AML-193 (cell line): Measurements from ENCODE around the gene CALCR.
"Not testable (repeated sequence)": the region's sequence is repeated elsewhere in the genome, so short reads cannot be mapped to it uniquely, and the experiment has no call there.

Experiments
- DNase-seq, 2 experiments: peaks; one replicate each; lab custom pipeline; 2025; lab: John Stamatoyannopoulos, UW

The CALCR gene

GRCh38 chr7:93559639-93560491, 14.7 kb downstream of the CALCR start:
- peak; percentile 12 to 37 for DNase-seq

DNA sequence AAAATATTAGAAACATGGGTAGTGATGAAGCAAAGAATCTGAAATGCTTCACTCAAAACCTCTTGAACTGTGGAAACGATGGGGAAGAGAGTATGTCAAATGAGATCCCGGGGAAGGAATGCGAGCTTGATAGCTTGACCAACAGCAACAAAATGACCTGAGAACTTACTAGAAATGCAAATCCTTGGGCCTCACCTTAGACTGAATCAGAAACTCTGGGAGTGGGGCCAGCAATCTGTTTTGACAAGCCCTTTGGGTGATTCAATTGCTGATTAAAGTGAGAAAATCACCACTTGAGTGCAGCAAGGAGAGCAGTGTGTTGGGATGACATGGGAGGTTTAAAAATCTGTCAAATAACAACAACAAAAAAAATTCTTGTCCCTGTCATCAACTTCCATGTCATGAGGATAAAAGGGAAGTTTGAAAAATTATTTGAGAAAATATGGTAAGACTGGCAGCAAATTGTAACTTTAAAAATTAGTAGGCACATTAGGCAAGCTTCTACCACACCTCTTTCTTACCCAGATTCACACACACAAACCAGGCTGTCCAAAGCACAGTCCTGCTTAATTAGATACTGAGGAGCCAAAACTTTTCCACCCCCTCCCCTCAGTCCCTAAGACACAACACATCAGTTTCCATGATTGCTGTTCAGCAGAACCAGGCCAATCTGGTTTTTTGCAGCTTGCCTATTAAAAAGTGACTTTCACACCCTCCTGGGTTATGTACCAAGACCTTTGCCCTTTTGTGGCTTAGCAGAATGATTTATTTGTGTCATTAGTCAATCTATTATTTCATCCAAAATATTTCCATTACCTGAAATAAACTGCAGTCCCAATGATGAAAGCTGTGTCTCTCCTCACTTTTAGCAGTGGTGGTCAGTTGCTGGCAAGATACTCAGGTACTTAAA, 15.6 kb downstream of the CALCR start:
- DNase-seq: no peak

- DNase-seq: no peak
Measured at GRCh38 chr7:93551931-93552330, 22.6 kb downstream of the CALCR start.

GRCh38 chr7:93551063-93551895, 23.2 kb downstream of the CALCR start:
- peak; percentile 15 to 42 for DNase-seq

GRCh38 chr7:93547716-93548115, 26.8 kb downstream of the CALCR start:
- DNase-seq: no peak

GRCh38 chr7:93544691-93545090, 29.8 kb downstream of the CALCR start:
- DNase-seq: no peak

- no peak for DNase-seq
Measured at GRCh38 chr7:93538061-93538460, 36.5 kb downstream of the CALCR start.

DNA sequence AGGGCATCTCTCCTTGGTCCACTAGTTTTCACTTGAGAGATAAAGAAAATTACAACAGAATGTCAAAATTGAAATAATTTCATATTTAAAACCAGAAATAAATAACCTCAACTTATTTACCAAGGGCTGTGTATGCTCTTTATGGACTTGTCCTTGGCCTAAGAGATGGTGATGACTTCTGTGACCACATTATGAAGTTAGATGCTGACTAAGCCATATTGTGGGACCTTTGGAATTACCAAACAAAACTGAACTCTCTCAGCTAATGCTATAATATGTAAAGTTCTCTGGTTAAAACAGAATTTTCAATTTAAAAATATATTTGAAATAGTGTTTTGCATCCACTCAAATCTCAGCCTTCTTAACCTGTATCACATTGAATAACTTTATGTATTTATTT, 38.9 kb downstream of the CALCR start:
- no peak for DNase-seq

GRCh38 chr7:93530701-93531100, 43.8 kb downstream of the CALCR start:
- DNase-seq: no peak

GRCh38 chr7:93516834-93517233, 57.7 kb downstream of the CALCR start:
- no peak for DNase-seq

DNA sequence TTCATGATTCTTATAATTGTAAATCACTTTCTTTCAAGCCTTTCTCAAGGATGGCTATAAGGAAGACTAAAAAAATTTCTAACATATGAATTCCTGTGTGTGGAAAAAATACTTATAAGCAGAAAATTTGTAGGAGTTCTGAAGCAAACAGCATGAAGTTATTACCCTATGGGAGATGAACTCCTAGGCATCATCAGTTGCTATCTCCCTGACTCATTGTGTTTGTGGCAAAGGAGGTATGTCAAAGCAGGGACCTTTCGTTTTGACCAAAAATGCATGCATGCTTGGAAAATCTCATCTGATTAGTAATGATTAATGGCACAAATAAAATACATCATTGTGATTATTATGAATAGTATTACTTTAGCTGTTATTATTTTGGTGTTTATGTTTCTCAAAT, 59.4 kb downstream of the CALCR start:
- no peak for DNase-seq

GRCh38 chr7:93509303-93509702, 65.2 kb downstream of the CALCR start:
- no peak for DNase-seq

GRCh38 chr7:93503088-93503487, 71.4 kb downstream of the CALCR start:
- no peak for DNase-seq

DNA sequence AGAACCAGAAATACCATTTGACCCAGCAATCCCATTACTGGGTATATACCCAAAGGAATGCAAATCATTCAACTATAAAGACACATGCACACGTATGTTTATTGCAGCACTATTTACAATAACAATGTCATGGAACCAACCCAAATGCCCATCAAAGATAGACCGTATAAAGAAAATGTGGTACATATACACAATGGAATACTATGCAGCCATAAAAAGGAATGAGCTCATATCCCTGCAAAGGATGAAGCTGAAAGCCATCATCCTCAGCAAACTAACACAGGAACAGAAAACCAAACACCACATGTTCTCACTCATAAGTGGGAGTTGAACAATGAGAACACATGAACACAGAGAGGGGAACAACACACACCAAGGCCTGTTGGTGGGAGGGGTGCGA, 82.7 kb downstream of the CALCR start:
- not testable (repeated sequence) for DNase-seq

DNA sequence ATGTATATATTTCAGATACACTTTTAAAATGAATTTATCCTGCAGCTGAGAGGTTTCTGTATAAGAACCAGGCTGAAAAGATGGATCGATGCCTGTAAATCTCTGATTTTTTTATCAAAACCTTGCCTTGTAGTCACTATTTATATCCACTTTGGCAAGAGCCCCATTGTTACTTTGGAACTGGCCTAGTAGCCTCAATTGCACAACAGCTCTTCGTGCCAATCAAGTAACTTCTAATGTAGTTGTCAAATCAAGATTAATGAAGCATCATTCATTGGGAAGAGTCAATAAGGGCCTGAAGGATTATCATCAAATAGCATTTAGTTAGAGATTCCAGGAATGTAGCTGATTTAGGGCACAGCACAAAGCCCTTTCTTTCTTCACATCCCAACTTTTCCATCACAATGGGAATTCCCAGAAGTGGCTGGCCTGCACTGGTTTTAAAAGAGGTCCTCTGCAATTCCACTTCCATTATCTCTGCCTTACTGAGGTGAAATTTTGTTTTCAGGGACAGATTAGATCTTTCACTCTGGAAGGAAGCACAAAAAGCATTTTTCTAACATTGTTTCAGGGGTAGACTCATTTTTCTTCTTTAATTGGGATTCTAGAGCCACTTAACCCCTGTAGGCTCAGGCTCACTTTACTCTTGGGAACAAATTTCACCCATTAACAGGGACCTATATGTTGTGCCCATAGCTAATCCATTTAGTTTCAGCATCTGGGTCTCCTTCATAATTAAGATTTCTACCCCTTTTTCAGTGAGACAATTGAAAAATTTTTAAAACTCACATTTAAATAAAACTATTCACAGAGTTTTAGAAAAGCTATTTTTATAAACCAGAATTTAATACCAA, 97.8 kb downstream of the CALCR start:
- DNase-seq: no peak

DNA sequence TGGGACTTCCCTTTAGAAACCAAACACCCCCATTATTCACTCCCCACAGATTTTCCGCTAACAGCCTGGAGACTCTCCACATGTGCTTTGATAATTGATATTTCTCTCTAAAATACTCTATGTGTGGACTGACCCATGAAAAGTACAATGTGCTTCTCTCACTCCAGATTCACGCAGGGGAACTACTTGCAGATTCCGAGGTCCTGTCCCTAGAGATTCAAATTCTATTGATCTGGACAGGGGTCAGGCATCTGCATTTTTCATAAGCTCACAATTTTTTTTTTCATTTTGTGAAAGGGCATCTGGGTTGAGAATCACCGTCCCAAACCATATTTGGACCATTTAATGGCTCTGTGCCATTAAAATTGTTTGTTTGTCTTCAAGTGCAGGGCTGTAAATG, 98.7 kb downstream of the CALCR start:
- no peak for DNase-seq

DNA sequence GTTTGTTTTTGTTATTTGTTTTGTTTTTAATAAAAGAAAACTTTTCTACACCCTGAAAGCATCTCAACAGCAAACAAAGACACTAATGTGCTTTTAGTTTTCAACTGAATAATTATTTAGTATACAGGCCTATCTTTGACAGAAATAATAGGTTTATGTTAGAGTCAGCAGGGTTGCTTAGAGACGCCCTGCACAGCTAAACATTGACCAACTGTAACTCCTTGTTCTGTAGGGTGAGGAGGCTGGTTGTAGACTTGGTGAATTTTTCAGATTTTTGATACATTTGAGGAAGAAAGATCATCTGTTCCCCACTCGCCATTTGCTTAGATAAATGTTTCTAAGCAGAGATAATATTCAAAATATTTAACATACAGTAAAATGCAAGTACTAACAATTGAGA, 103.1 kb downstream of the CALCR start:
- no peak for DNase-seq

GRCh38 chr7:93463764-93464163, 110.8 kb downstream of the CALCR start:
- no peak for DNase-seq

- peak in 1 of 2 experiments; percentile 13 for DNase-seq
Measured at GRCh38 chr7:93461350-93461749, 113.2 kb downstream of the CALCR start.

GRCh38 chr7:93453262-93453661, 121.3 kb downstream of the CALCR start:
- no peak for DNase-seq

DNA sequence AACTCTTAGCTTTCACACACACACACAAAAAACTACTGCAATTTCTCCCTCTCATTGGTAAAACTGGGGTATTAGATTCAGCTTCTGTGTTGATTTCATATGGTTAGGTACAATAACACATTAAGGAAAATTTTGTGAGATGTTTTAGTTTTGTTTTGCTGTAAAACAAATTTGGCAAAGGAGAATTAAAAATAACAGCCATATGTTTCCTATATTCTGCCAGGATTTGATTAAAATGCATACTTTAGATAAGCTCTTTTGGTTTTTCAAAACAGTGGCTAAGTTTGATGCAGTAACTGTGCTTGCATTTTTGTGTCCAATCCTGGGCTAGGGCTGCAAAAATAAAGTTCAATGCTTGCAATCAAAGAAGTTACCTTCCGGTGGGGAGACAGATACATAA, 126.3 kb downstream of the CALCR start:
- no peak for DNase-seq
